Cardiac muscle cell (in vitro differentiated cells and primary cell): ENCODE data around the gene C22orf42. TPM values are rescaled to one million over a fixed set of nuclear protein-coding genes. Genes with fewer than 3 reads are reported as not detected.

Experiments used
- DNase-seq, 2 donors: peaks; one replicate each; pipeline versions ENCODE4 v3.0.0 to v3.0.0-alpha.2; 2010 to 2017; ENCODE audit warnings: low read depth in 1 of 2, low spot score in 1 of 2
- H3K27ac ChIP-seq: fragments of 200-600 bp; sonication (generic); 2 replicates; pipeline ENCODE4 v1.5.1; 2016
- H3K27me3 ChIP-seq: fragments of 200-600 bp; sonication (generic); 2 replicates; pipeline ENCODE4 v1.6.0; 2016; ENCODE audit warnings: control low read depth
- H3K36me3 ChIP-seq: fragments of 200-600 bp; sonication (generic); 2 replicates; pipeline ENCODE4 v1.5.1; 2016; ENCODE audit warnings: control low read depth
- H3K4me1 ChIP-seq: fragments of 200-600 bp; sonication (generic); 2 replicates; pipeline ENCODE4 v1.8.1; 2017; ENCODE audit warnings: low read depth, mild to moderate bottlenecking, mixed run types
- H3K4me3 ChIP-seq: fragments of 200-600 bp; sonication (generic); 2 replicates; pipeline ENCODE4 v1.5.1; 2016; ENCODE audit warnings: mild to moderate bottlenecking
- H3K9me3 ChIP-seq: fragments of 200-600 bp; sonication (generic); 2 replicates; pipeline ENCODE4 v1.5.1; 2017; ENCODE audit warnings: low read depth, mild to moderate bottlenecking, control low read depth
- CTCF ChIP-seq: IDR thresholded peaks from 2 replicates; pipeline ENCODE4 v1.5.1; 2012; ENCODE audit warnings: low read depth, mild to moderate bottlenecking, low read length
- polyA plus RNA-seq: library from polyadenylated mRNA; unstranded; fragments of >200 nt; fragmentation: Nextera tagmentation; extraction: Ambion mirVana; gene quantifications from 2 replicates; pipeline ENCODE4 v1.2.1, GENCODE V29; 2016
- total RNA-seq: library from RNA; depleted of rRNA; stranded (reverse); fragments of >200 nt; gene quantifications from 2 replicates; pipeline ENCODE4 v1.2.3, GENCODE V29; 2016

The C22orf42 gene
- not detected in 2 replicates for total RNA-seq
- not detected in 2 replicates for polyA plus RNA-seq

DNA sequence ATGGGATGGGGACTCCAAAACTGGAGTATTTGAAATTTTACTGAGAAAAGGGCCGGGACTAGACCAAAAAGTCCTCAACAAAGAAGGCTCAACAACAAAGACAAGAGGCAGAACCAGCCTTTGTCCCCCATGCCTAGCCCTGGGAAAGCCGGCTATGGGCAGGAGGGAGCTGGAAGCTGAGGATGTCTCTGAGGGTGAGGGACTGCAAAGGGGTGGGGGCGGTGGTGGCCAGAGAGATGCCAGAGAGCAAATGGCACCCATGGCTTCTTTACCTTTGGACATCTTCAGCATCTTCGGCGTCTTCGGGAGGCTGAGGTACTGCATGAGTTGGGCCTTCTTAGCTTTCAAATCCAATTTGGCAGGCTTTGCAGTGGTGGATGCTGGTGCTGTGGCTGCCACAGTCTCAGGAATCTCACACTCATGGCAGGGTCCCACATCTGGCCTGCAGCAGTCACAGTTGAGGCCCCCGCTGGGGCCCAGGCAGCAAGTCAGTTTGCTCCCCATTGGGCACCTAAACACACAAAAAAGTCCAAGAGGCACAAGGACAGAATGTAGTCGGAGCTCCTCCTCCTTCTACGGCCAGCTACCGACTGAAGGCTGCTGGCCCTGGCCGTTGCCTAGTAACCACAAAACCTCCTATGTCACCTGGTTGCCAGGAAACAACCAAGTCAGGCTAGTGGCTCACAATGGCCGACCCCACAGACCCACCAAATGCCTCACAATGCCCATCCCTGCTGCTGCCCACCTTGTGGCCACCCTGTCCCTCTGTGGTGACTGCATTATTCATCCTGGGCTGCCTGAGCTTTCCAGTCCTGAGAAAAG is at the start of gene C22orf42:
Gene C22orf42, minus strand, starts transcription at position 592 of the 822 bp plus-strand sequence. Its CDS starts 88 bp downstream, at position 504.
- DNase-seq = no peak
- TF ChIP-seq CTCF = no peak

GRCh38 chr22:32208681-32209080 is 49.6 kb upstream of the C22orf42 start:
- Histone ChIP-seq H3K27ac (no peak overlapping the region), H3K4me1 (no peaks in the 10 kb centered on the region), H3K27me3 (peaks cover 16% of the 10 kb centered on the region), H3K36me3 (no peaks in the 10 kb centered on the region), H3K9me3 (no peaks in the 10 kb centered on the region), H3K4me3 (no peak overlapping the region)
- no peak for DNase-seq
- TF ChIP-seq CTCF = no peak

More for the DNA sequence above, at the start of gene C22orf42:
- H3K27ac ChIP-seq = no peak within 1 kb of the TSS
- H3K4me1 ChIP-seq = no peaks in the 10 kb centered on the region
- no peaks in the 10 kb centered on the region for H3K27me3 ChIP-seq
- no peak within 1 kb of the TSS for H3K4me3 ChIP-seq
- H3K9me3 ChIP-seq = no peaks in the 10 kb centered on the region
- no peaks in the 10 kb centered on the region for H3K36me3 ChIP-seq

DNA sequence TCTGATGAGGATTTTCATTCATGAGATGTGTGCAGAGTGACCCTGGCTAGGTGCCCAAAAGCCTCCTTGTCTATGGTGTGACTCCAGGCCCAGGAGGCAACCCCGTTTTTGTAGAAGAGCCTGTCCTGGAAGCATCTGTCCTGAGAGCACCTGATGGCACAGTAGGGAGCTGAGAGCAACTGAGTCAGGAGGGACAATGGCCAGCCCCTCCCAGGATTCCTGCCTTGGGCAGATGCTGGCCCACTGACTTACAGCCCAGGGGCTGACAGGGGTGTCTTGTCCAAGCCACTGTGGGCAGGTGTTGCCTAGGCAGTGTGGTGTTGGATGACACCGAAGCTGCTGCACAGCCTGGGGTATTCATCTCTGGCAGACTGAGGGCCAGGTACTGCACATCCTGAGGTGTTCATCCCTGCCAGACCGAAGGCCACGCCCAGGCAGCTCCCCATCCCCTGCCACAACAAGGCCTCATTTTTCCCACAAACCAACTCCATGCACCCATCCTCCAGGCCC is 48.9 kb upstream of the C22orf42 start:
- no peaks in the 10 kb centered on the region for H3K36me3 ChIP-seq
- no peaks in the 10 kb centered on the region for H3K9me3 ChIP-seq
- H3K27me3 ChIP-seq = peaks cover 22% of the 10 kb centered on the region
- no peak for DNase-seq
- H3K27ac ChIP-seq = no peak overlapping the region
- no peak for TF ChIP-seq CTCF
- no peaks in the 10 kb centered on the region for H3K4me1 ChIP-seq
- no peak overlapping the region for H3K4me3 ChIP-seq

- H3K36me3 ChIP-seq = no peaks in the 10 kb centered on the region
- H3K9me3 ChIP-seq = no peaks in the 10 kb centered on the region
- H3K4me1 ChIP-seq = no peaks in the 10 kb centered on the region
- no peak overlapping the region for H3K27ac ChIP-seq
- H3K4me3 ChIP-seq = no peak overlapping the region
- DNase-seq = peak; percentile 17 to 25
- peaks cover 31% of the 10 kb centered on the region for H3K27me3 ChIP-seq
- TF ChIP-seq CTCF = peak; percentile 54
Observed at GRCh38 chr22:32206774-32207758, 48.0 kb upstream of the C22orf42 start.

GRCh38 chr22:32205974-32206773 is 47.1 kb upstream of the C22orf42 start:
- no peak overlapping the region for H3K4me3 ChIP-seq

More at GRCh38 chr22:32205974-32206773, 47.1 kb upstream of the C22orf42 start:
- Histone ChIP-seq H3K27ac (no peak overlapping the region), H3K4me1 (no peaks in the 10 kb centered on the region), H3K27me3 (peaks cover 36% of the 10 kb centered on the region), H3K9me3 (no peaks in the 10 kb centered on the region), H3K36me3 (no peaks in the 10 kb centered on the region)
- DNase-seq = no peak
- no peak for TF ChIP-seq CTCF
